HTERT RPE-1 (cell line): ENCODE data around the gene CFAP20DC.
"Not testable (repeated sequence)": the region's sequence is repeated elsewhere in the genome, so short reads cannot be mapped to it uniquely, and the experiment has no call there.

Experiments
- in situ Hi-C: fragments of 300-500 bp; cut with MboI; formaldehyde crosslinking; loops from 4 replicates; pipeline ENCODE4 v1.14.3; 2020; ENCODE audit warnings: low sequenced_read_pairs

CFAP20DC gene

DNA sequence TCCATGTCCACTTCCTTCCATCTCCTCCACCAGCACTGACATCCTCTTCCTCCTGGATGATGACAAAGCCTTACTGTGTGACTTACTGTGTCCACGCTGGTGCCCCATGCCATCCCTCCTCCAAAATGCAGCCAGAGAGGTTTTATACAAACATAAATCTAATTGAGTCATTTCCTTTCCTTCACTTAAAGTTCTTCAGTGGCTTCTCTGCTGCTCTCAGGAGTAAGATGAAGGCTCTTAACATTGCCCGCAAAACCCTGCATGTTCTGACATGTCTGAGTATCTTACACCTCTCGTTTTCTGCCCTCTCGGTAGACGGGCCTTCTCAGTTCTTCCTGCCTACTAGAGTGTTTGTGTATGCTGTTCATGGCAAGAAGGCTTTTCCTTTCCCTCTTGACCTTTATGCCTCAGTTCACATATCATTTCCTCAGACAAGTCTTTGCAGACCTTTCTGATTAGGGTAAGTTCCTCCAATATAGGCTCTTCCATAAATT, 175.5 kb downstream of the CFAP20DC start:
- in situ Hi-C loops = no loop called here

GRCh38 chr3:58868097-58868779, 181.6 kb downstream of the CFAP20DC start:
- in situ Hi-C loops = no loop called here

GRCh38 chr3:58867621-58868020, 182.2 kb downstream of the CFAP20DC start:
- in situ Hi-C loops = no loop called here

DNA sequence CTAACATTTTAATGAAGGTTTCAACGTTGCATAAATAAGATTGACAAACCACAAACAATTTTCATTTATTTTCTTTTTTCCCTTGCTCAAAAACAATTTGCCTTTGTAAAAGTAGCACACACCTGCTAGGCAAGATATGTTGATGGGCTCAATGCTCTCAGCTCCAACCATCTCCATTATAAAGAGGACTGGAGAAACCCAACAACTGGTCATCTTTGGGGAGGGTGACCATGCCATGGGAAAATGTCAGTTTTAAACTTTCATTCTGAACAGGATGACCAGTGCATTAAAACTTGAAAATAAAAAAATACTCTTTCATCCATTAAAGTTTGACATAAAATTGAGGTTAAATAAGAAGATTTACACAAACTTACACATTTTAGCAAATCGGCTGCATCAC, 183.7 kb downstream of the CFAP20DC start:
- in situ Hi-C loops = no loop called here

GRCh38 chr3:58864480-58864879, 185.3 kb downstream of the CFAP20DC start:
- in situ Hi-C loops = no loop called here

DNA sequence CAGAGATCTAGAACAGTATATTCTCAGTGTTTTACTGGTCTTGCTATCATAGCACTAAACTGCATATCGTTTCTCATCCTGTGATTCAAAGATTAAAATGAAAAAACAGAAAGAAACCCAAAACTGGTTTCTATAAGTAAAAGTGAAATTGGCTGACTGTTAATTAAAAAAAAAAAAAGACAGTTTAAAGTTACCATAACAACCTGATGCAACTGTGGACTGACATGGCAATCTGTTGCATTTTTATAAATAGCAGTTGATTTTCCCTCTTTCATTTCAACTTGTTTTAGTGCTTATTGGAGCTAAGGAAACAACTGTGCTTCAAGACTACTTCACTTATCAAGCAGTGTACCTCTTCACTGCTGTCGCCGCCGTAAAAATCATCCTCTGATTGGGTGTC, 186.6 kb downstream of the CFAP20DC start:
- in situ Hi-C loops = no loop called here

DNA sequence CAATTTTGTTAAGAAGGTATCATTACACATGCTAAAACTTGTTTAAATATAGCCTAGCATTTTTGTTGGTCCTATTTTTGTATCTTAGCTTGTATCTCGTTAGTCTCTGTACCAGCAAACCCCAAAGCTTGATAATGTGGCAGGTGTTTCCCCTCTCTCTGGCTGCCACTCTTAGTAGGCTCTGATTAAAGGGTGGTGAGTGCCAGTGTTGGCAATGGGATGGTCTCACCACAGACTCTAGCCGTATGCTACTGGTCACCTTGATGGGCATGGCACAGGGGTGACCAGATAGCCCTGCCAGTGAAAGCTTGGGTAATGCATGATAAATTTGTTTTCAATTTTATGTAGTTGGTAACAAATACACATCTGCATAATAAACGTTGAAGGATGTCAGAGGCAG, 188.3 kb downstream of the CFAP20DC start:
- in situ Hi-C loops = no loop called here

- in situ Hi-C loops = no loop called here
These were observed 191.7 kb downstream of the CFAP20DC start for GRCh38 chr3:58858126-58858525.

- in situ Hi-C loops = no loop called here
These were observed 192.4 kb downstream of the CFAP20DC start for GRCh38 chr3:58857402-58857801.

GRCh38 chr3:58848826-58849225, 201.0 kb downstream of the CFAP20DC start:
- in situ Hi-C loops = no loop called here

- in situ Hi-C loops = not testable (repeated sequence)
These were observed 207.6 kb downstream of the CFAP20DC start for GRCh38 chr3:58842050-58842747.

- in situ Hi-C loops = no loop called here
These were observed 208.9 kb downstream of the CFAP20DC start for GRCh38 chr3:58840949-58841348.

GRCh38 chr3:58839964-58840363, 209.9 kb downstream of the CFAP20DC start:
- in situ Hi-C loops = no loop called here

DNA sequence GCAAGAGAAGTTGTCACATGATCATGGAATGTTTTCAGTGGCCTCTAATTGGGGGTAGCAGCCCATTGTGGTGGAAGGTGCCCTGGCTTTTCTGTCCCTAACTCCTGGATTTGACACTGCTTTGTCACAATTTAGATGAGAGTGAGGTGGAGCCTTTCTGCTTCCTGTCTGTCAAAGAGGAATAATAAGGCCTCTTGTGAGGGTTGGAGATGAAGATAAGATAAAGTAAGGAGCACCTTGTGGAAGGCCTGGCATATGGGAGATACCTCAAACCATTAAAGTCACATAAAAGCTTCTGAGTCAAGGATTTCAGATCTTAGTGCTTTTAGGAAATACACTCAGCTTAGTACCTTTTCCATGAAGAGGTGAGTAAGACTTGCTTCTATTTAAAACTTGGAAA, 210.6 kb downstream of the CFAP20DC start:
- in situ Hi-C loops = no loop called here

GRCh38 chr3:58837856-58838255, 212.0 kb downstream of the CFAP20DC start:
- in situ Hi-C loops = no loop called here

DNA sequence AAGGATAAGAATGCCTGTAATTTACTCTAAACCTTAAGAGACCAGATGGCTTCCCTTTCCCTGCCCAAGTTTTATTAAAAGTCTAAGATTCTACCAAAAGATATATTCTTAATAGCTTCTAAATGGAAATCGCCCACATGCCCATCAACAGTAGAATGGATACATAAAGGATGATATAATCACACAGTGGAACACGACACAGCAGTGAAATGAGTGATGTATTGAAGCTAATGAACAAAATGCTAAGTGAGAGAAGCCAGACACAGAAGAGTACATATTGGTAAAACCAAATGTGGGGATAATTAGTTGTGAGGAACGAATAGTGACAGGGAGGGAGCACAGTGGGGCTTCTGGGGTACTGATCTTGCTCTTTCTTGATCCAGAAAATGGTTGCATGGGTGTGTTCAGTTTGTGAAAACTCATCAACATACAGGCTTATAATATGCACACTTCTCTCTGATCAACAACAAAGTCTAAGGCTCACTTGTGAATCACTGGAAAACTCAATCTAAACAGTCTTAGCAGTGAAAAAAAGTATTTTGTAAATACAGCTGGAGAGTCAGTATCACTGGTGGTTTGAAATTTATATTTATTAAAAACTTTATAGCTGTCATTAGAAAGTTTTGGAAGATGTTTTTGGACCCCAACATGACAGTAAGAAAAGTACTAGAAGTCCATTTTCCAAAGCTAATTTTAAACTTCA, 212.5 kb downstream of the CFAP20DC start:
- in situ Hi-C loops = no loop called here

DNA sequence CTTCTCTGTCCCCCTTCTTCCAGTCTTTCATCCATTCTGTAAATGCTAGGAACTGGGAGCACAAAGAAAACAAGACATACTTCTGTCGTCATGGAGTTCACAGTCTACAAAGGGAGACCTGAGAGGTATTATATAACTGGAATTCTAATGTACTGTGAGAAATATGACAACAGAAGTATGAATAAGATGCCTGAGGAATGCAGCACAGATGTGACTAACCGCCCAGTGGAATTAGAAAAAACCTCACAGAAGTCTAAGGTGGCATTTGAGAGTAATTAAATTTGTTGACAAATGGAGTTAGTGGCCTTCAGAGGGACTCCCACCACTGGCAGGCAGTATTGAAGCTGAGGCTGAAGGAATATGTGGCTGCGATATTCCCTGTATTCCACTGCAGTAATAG, 214.7 kb downstream of the CFAP20DC start:
- in situ Hi-C loops = no loop called here

GRCh38 chr3:58833491-58833890, 216.3 kb downstream of the CFAP20DC start:
- in situ Hi-C loops = no loop called here

DNA sequence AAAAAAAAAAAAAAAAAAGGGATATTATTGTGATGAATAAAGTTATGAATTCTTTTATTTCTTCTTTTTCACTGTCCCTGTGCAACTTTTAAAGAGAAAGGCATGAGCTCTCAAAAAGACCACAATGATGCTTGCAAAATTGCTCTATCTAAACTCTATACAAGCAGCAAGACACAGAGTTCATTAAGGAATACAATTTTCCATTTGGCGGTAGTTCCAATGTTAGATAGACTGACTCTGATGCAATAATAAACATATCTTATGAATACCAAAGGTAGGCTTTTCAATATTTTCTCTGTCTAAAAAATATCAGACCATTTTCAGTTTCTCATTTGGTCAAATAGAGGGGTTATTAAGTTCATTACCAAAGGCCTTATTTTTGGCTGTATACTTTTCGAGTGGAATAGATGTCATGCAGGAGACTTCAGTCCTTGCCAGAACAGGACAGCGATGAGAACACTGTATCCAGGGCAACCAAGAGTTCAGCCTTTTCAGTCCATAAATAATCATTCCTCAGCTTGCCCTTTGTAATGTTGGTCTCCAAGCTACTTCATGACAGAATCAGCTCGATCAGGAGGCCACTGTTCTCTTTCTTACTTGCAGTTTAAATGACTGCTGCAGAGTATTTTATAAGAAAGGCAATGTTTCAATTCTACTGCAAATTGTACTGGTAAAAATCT, 220.4 kb downstream of the CFAP20DC start:
- in situ Hi-C loops = no loop called here

GRCh38 chr3:58824777-58825176, 225.0 kb downstream of the CFAP20DC start:
- in situ Hi-C loops = no loop called here

DNA sequence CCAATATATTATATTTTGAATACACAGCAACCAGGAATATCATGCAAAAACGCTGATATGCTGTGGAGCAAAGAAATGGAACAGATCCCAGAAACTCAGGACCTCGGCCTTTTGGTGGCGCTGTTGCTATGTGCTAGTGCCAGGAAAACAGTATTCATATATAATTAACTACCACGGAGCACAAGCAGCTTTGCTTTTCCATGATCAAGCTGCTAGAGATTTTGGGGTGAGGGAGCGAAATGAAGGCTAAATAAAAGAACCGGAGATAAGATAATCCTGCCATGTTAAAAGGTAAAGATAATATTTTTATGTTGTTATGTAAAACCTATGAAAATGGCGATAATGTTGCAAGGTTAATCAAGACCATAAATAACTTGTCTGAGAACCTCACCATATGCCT, 225.5 kb downstream of the CFAP20DC start:
- in situ Hi-C loops = no loop called here
